Measurements from ENCODE around the gene METAP1D.

GRCh38 chr2:171966688-171967087 is 33.1 kb upstream of the METAP1D start:
- no peak for TF ChIP-seq AFF4 (CRISPR knock-in tag; IDR thresholded peaks at IDR 0.05; ENCODE audit: borderline replicate concordance)
- no peak for TF ChIP-seq CTCF (IDR thresholded peaks at IDR 0.05)
- no peak for TF ChIP-seq USF2 (CRISPR knock-in tag; IDR thresholded peaks at IDR 0.05)
- no peak for TF ChIP-seq ZNF425 (CRISPR knock-in tag; conservative IDR thresholded peaks at IDR 0.05)

Data from WTC11 (cell line).